ENCODE measurements around the gene COL27A1. TPM values are rescaled to one million over a fixed set of nuclear protein-coding genes. Genes with fewer than 3 reads are reported as not detected.

Gene COL27A1
- polyA plus RNA-seq, 3 donors from 2014 or later = not detected

DNA sequence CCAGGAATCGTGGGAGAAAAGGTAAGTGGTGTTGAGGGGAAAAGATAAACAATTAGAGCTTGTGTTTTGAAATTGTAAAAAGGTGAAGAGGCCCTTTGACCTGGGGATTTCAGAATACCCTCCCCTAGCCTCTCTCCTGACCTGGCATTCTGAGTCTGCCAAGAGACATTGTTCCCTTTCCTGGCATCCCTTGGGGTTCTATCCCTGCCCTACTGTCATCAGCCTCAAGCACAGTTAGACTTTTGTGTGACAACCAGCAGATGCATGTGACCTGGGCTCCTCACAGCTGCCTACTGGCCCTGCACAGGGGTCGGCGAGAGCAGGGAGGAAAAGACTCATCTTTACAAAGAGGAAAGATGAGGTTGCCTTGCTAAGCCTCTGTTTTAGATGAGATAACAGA is 95.3 kb downstream of the COL27A1 start:
- Mint-ChIP-seq H3K4me3 (no peak overlapping the region), H3K4me1 (no peaks in the 10 kb centered on the region), H3K27me3 (ENCODE audit: low read depth in 3 of 3) (peaks cover 0 to 5% (median 2%) of the 10 kb centered on the region in 3 donors), H3K9me3 (no peaks in the 10 kb centered on the region), H3K27ac (no peak overlapping the region), H3K36me3 (no peaks in the 10 kb centered on the region)
- no peak for DNase-seq

DNA sequence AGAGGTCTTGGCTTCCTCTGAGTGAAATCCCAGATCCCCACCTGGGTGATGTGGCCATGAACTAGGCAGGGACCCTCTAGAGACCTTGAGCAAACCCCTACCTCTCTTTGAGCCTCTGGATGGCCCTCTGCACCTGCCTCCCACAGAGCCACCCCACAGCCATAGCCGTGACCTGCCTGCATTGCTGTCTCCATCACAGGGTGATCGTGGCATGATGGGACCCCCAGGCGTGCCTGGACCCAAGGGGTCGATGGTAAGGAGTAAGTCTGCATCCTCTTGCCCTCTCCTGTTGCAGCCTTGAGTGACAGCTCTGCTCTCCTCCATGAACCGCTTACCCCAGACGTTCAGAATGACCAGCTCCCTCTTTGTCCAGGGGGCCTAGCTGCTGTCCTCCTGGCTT is 97.1 kb downstream of the COL27A1 start:
- H3K4me1 Mint-ChIP-seq = no peaks in the 10 kb centered on the region
- no peaks in the 10 kb centered on the region for H3K36me3 Mint-ChIP-seq
- H3K9me3 Mint-ChIP-seq = no peaks in the 10 kb centered on the region
- no peak for DNase-seq
- H3K27me3 Mint-ChIP-seq (ENCODE audit: low read depth in 3 of 3) = peaks cover 0 to 5% (median 2%) of the 10 kb centered on the region in 3 donors
- H3K4me3 Mint-ChIP-seq = no peak overlapping the region
- no peak overlapping the region for H3K27ac Mint-ChIP-seq

DNA sequence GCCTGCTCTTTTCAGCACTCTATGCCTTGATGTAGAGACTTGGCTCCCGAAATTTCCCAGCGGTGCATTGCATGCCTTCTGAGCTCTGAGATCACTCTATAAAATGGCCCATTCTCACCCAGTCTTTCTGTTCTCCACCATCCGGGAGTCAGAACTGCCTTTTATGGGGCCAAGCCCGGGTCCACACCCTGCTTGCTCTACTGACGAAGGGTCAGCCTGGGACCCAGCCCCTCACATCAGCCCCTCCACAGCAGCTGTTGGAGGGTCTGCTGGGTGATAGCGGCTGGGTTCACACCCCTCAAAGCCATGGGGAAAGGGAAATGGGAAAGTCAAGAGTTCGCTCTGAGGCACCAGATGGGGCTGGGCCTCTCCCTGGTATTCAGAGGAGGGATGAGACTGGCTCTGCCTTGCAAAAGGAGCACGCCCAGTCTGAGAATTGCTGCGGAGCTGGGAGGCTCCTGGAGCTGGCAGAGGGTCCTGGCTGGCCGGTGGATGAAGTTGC is 101.5 kb downstream of the COL27A1 start:
- Mint-ChIP-seq H3K36me3 (no peaks in the 10 kb centered on the region), H3K9me3 (no peaks in the 10 kb centered on the region), H3K27me3 (ENCODE audit: low read depth in 3 of 3) (peaks cover 0 to 5% (median 0%) of the 10 kb centered on the region in 3 donors), H3K27ac (no peak overlapping the region), H3K4me3 (no peak overlapping the region), H3K4me1 (no peaks in the 10 kb centered on the region)
- no peak for DNase-seq

DNA sequence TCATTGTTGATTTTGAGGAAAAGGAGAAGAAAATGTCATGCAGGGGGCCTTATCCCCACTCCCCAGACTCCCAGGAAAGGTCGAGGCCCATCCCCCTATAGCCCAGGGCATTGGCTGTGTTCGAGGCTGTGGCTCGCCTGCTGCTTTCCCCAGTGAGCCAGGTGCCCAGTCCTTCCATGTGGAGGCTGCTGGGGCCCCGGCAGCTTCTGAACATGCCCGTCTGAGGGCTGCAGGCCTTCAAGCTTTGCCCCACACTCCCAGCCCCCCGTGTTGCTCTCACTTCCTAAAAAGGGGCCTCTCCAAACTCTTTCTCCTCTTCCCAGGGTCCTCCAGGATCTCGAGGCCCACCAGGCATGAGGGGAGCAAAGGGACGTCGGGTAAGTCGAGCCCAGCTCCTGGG is 102.9 kb downstream of the COL27A1 start:
- no peak for DNase-seq
- Mint-ChIP-seq H3K9me3 (no peaks in the 10 kb centered on the region), H3K36me3 (no peaks in the 10 kb centered on the region), H3K4me1 (no peaks in the 10 kb centered on the region), H3K27me3 (ENCODE audit: low read depth in 3 of 3) (peaks cover 0 to 5% (median 0%) of the 10 kb centered on the region in 3 donors), H3K27ac (no peak overlapping the region), H3K4me3 (no peak overlapping the region)

DNA sequence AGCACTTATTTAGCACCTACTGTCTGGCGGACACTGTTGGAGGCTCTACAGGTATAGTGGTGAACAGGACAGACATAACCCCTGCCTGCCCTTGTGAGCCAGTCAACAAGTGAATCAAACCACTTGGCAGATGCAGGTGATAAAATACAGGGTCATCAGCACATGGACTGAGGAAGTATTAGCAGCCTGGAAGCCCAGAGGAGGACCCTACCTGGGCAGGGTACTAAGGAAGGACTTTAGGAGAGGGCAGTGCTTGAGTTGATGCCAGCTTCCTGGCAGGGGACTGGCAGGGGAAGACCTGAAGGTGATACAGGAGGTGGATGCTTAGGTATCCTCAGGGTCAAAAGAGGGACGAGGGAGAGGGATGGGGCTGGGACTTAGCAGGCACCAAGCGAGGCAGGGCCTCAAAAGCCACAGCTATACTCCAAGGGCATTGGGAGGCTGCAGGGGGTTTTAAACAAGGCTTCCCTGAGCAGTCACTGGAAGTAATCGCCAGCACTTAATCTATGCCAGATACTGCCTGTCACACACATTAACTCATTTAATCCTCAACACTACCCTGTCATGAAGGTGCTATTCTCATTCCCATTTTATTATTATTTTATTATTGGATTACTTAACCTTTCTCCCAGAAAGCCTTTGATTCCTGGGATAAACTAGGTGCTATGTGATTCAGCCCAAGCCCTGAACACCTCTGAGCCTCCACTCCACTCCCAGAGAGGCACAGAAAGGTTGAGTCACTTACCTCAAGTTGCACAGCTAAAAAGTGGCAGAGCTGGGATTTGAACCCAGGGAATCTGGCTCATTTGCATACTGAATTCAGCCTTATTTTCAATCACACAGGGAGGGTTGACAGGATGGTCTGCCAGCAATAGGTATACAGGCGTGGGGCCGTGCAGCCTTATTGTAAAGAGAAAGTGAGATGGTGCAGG is 103.8 kb downstream of the COL27A1 start:
- Mint-ChIP-seq H3K27me3 (ENCODE audit: low read depth in 3 of 3) (peaks cover 0 to 2% (median 2%) of the 10 kb centered on the region in 3 donors), H3K4me1 (no peaks in the 10 kb centered on the region), H3K9me3 (no peaks in the 10 kb centered on the region), H3K36me3 (no peaks in the 10 kb centered on the region), H3K27ac (no peak overlapping the region), H3K4me3 (no peak overlapping the region)
- no peak for DNase-seq

DNA sequence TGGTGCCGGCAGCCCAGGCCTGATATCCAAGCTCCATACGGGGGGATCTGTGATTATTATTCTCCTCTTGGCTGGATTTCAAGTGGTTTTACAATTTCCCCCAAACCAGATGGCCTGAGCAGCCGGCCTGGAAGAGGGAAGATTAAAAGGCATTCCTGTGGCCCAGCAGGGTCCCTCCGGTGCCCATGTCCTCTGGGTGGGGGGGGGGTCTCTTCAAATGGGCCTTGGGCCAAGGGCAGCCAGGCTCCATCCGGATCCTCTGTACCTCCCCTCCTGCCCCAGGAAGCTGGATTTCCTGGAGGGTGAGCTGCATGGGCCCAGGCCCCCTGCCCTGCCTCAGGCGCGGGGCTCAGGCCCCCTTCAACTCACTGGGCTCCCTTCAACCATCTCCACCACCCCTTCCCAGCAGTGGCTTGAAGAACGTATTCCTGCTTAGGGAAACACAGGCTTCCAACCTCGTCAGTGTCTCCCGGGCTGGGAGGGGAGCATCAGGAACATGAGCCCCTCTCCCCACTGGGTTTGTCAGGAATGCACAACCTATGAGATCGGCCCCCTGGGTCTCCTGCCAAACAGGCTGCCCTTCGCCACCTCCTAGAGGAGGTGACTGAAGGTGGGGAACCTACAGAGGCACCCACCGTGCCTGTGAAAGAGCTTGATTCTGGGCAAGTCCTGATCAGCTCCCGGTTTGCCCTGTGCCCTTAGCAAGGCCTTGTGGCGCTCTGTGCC is 104.6 kb downstream of the COL27A1 start:
- H3K4me1 Mint-ChIP-seq = no peaks in the 10 kb centered on the region
- peaks cover 0 to 2% (median 0%) of the 10 kb centered on the region in 3 donors for H3K27me3 Mint-ChIP-seq (ENCODE audit: low read depth in 3 of 3)
- no peaks in the 10 kb centered on the region for H3K9me3 Mint-ChIP-seq
- H3K36me3 Mint-ChIP-seq = no peaks in the 10 kb centered on the region
- H3K27ac Mint-ChIP-seq = no peak overlapping the region
- no peak for DNase-seq
- H3K4me3 Mint-ChIP-seq = no peak overlapping the region

DNA sequence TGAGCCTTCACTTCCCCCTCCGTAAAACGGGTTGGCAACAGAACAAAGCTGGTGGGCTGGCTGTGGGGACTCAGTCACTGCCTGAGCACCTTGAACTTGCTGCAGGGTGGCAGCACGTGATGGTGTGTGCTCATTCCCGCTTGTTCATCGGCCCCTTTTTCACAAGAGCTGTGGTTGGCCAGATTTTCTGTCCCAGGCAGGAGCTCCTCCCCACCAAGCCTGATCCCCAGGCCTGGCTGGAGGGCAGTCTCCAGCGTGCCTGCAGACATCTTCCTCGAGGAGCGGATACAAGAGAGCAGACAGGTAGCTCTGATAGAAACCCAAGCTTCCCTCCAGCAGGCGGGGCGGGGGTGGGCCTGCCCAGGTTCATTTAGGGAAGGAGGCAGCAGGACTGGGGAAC is 105.7 kb downstream of the COL27A1 start:
- Mint-ChIP-seq H3K27me3 (ENCODE audit: low read depth in 3 of 3) (peaks cover 2 to 5% (median 2%) of the 10 kb centered on the region in 3 donors), H3K9me3 (no peaks in the 10 kb centered on the region), H3K36me3 (no peaks in the 10 kb centered on the region), H3K4me1 (no peaks in the 10 kb centered on the region), H3K27ac (no peak overlapping the region), H3K4me3 (no peak overlapping the region)
- no peak for DNase-seq

DNA sequence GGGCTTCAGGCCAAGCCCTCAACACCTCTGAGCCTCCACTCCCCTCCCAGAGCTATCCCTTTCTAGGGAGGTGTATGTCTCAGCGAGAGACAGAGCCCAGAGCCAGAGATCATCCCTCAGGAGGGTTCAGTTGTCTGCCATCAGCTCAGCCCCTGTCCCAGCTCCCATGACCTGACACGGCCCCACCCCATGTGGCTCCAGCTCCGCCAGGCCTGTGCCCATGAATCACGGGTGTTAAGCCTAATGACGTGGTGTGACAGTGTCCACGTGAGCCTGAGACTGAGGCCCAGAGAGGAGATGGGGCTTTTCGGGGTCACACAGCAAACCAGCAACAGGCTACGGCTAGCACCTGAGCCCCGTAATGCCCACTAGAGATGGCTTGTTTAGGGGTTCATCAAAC is 106.7 kb downstream of the COL27A1 start:
- Mint-ChIP-seq H3K4me3 (no peak overlapping the region), H3K4me1 (no peaks in the 10 kb centered on the region), H3K27me3 (ENCODE audit: low read depth in 3 of 3) (peaks cover 2 to 7% (median 2%) of the 10 kb centered on the region in 3 donors), H3K36me3 (no peaks in the 10 kb centered on the region), H3K9me3 (no peaks in the 10 kb centered on the region), H3K27ac (no peak overlapping the region)
- DNase-seq = no peak

DNA sequence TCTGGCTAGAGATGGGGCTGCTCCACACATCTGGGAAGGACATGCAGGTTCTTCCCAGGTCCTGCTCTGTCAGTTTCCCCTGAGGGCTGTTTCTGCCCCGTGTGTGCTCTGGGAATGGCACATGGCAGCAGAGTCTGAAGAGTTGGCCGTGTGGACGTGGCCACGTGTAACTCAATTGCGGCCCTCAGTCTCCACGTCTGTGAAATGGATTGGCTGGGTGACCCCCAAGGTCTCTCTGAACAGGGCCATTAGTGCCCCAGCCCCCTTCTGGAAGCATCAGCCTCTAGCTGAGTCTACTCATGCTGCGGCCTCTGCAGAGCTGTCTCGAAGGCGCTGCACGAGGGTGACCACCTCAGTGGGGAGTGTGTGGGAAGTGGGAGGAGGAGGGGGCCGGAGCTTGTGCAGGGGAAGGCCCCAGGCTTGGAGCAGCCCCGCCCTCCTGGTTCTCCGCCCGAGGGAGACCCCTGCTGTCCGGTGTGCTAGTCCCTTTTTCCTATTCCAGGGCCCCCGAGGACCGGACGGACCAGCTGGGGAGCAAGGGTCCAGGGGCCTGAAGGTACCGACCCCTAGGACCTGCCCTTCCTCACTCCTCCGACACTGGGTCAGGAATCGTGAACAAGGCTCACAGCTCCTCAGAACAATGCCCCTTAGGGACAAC is 108.6 kb downstream of the COL27A1 start:
- H3K36me3 Mint-ChIP-seq = no peaks in the 10 kb centered on the region
- H3K4me1 Mint-ChIP-seq = no peaks in the 10 kb centered on the region
- DNase-seq = no peak
- H3K9me3 Mint-ChIP-seq = no peaks in the 10 kb centered on the region
- H3K27ac Mint-ChIP-seq = no peak overlapping the region
- H3K4me3 Mint-ChIP-seq = no peak overlapping the region
- H3K27me3 Mint-ChIP-seq (ENCODE audit: low read depth in 3 of 3) = peaks cover 2 to 8% (median 2%) of the 10 kb centered on the region in 3 donors

DNA sequence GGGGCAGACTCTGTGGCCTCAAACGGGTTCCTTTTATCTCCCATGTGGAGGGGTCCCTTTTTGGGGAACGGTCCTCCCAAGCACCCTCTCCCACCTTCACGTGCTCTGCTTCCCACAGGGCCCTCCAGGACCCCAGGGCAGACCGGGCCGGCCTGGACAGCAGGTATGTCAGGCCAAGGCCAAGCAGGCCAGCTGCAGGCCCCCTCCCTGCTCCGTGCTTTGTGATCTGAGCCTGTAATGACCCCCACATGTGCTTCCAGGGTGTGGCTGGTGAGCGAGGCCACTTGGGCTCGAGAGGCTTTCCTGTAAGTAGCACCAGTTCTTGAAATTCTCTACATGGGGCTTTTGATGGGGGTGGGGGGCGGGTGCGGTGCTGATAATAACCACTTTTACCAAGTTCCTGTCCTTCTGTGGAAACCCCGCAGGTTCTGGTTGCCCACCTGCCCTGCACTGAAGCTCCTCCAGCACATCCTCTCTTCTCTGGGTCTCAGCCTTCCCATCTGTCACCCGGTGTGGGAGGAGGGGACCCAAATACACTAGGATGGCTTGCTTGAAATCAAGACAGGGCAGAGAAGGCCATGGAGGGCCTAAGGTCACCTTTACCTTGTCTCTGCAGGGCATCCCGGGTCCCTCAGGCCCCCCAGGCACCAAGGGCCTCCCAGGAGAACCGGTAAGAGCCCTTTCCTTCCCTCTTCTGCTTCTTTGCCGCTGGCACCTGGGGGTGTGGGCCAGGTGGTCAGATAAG is 109.6 kb downstream of the COL27A1 start:
- no peaks in the 10 kb centered on the region for H3K9me3 Mint-ChIP-seq
- peaks cover 2 to 8% (median 2%) of the 10 kb centered on the region in 3 donors for H3K27me3 Mint-ChIP-seq (ENCODE audit: low read depth in 3 of 3)
- H3K27ac Mint-ChIP-seq = no peak overlapping the region

DNA sequence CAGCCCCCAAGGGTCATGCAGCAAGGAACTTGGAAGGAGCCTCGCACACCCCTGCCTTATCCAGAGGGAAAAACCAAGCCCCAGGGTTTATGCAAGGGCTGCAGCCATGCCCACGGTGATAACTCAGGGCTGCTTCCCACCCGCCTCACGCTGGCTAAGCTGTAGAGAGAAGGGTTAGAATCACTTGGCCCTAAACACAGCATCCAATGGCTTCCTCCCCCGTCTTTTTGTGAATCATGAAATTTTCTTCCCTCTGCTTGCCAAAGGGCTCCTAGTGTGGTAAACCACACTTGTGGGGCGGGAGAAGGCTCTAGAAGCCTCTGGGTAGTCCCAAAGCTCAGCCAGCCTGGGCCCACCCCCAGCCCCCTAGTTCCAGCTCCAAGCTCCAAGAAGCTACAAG is 111.6 kb downstream of the COL27A1 start:
- H3K36me3 Mint-ChIP-seq = no peaks in the 10 kb centered on the region
- no peaks in the 10 kb centered on the region for H3K4me1 Mint-ChIP-seq
- H3K27me3 Mint-ChIP-seq (ENCODE audit: low read depth in 3 of 3) = peaks cover 2 to 8% (median 4%) of the 10 kb centered on the region in 3 donors
- H3K4me3 Mint-ChIP-seq = no peak overlapping the region
- H3K9me3 Mint-ChIP-seq = no peaks in the 10 kb centered on the region
- H3K27ac Mint-ChIP-seq = no peak overlapping the region
- no peak for DNase-seq

More for the DNA sequence above, 109.6 kb downstream of the COL27A1 start:
- DNase-seq = no peak
- Mint-ChIP-seq H3K4me1 (no peaks in the 10 kb centered on the region), H3K36me3 (no peaks in the 10 kb centered on the region), H3K4me3 (no peak overlapping the region)

DNA sequence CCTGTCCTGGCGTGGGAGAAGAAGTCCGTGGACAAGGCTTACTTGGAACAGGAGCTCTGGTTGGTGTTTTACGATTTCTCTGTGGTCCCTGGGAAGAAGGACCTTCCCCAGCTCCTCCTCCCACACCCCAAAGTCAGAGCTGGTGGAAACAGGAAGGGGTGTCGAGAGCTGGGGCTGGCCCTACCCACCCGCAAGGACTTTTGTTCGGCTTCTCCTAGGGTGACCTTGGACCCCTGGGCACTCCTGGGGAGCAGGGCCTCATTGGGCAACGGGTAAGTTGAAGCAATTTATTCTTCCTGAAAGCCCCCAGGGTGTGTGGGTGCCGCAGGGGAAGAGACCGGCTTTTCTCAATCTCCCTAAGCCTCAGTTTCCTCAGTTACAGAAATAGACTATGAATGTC is 113.7 kb downstream of the COL27A1 start:
- Mint-ChIP-seq H3K36me3 (no peaks in the 10 kb centered on the region), H3K27ac (no peak overlapping the region), H3K9me3 (no peaks in the 10 kb centered on the region), H3K4me1 (no peaks in the 10 kb centered on the region), H3K4me3 (no peak overlapping the region), H3K27me3 (ENCODE audit: low read depth in 3 of 3) (peaks cover 1 to 8% (median 4%) of the 10 kb centered on the region in 3 donors)
- DNase-seq = no peak

All from immature natural killer cell (primary cell).